Measurements from ENCODE around the gene FITM2.
A peak's percentile ranks its signal among the peaks of the same experiment; 100 is the strongest.

The FITM2 gene

GRCh38 chr20:44319839-44320422 lies 8.9 kb upstream of the FITM2 start:
- no peak for TF ChIP-seq CTCF (IDR thresholded peaks at IDR 0.05; ENCODE audit: control insufficient read depth, insufficient read depth, low read depth, low read length, missing control alignments)
- H3K4me3 ChIP-seq (ENCODE audit: control insufficient read depth, low read depth, low read length) = no peak overlapping the region
- DNase-seq (ENCODE audit: low read depth) = no peak

- H3K4me3 ChIP-seq (ENCODE audit: control insufficient read depth, low read depth, low read length) = no peak overlapping the region
- TF ChIP-seq CTCF (IDR thresholded peaks at IDR 0.05; ENCODE audit: control insufficient read depth, insufficient read depth, low read depth, low read length, missing control alignments) = no peak
- no peak for DNase-seq (ENCODE audit: low read depth)
Measured at GRCh38 chr20:44314870-44315269, 3.9 kb upstream of the FITM2 start.

GRCh38 chr20:44309763-44310663 lies 989 bp downstream of the FITM2 start:
- DNase-seq (ENCODE audit: low read depth) = peak; percentile 40
- TF ChIP-seq CTCF (IDR thresholded peaks at IDR 0.05; ENCODE audit: control insufficient read depth, insufficient read depth, low read depth, low read length, missing control alignments) = no peak
- H3K4me3 ChIP-seq (ENCODE audit: control insufficient read depth, low read depth, low read length) = peak overlapping the region; percentile 99

- H3K4me3 ChIP-seq (ENCODE audit: control insufficient read depth, low read depth, low read length) = no peak overlapping the region
- no peak for TF ChIP-seq CTCF (IDR thresholded peaks at IDR 0.05; ENCODE audit: control insufficient read depth, insufficient read depth, low read depth, low read length, missing control alignments)
- no peak for DNase-seq (ENCODE audit: low read depth)
Measured at GRCh38 chr20:44306927-44307326, 4.1 kb downstream of the FITM2 start.

- no peak for DNase-seq (ENCODE audit: low read depth)
Measured at GRCh38 chr20:44304383-44304782, 6.6 kb downstream of the FITM2 start.

GRCh38 chr20:44302736-44303135 lies 8.3 kb downstream of the FITM2 start:
- TF ChIP-seq CTCF (IDR thresholded peaks at IDR 0.05; ENCODE audit: control insufficient read depth, insufficient read depth, low read depth, low read length, missing control alignments) = no peak
- no peak overlapping the region for H3K4me3 ChIP-seq (ENCODE audit: control insufficient read depth, low read depth, low read length)
- no peak for DNase-seq (ENCODE audit: low read depth)

More at GRCh38 chr20:44304383-44304782, 6.6 kb downstream of the FITM2 start:
- H3K4me3 ChIP-seq (ENCODE audit: control insufficient read depth, low read depth, low read length) = no peak overlapping the region
- TF ChIP-seq CTCF (IDR thresholded peaks at IDR 0.05; ENCODE audit: control insufficient read depth, insufficient read depth, low read depth, low read length, missing control alignments) = no peak

All from AG09309 (cell line).